H1 (cell line): ENCODE results near the gene ADGRG7. TPM values are rescaled to one million over a fixed set of nuclear protein-coding genes. Genes with fewer than 3 reads are reported as not detected.

ENCODE experiments used
- CTCF ChIA-PET: fragments of 300-600 bp; sonication (Branson Sonifier 250); formaldehyde crosslinking; loops from one replicate; lab custom pipeline; 2021; ENCODE audit not compliant: partially characterized antibody; lab: Charles Lee
- POLR2A ChIA-PET: fragments of 300-600 bp; sonication (Branson Sonifier 250); formaldehyde crosslinking; loops from one replicate; lab custom pipeline; 2021; ENCODE audit warnings: inconsistent platforms; ENCODE audit not compliant: partially characterized antibody; lab: Charles Lee
- DNase-seq, 2 experiments: peaks; one replicate each; pipeline versions ENCODE4 v3.0.0 to v3.0.0-alpha.2; 2010 to 2022; ENCODE audit warnings: low spot score in 2 of 2, low read depth in 1 of 2, mixed read lengths in 1 of 2
- FAIRE-seq: peaks from 2 replicates; lab custom pipeline; 2011; peaks lifted over from hg19 to GRCh38; lab: Jason Lieb, UNC
- H2AFZ ChIP-seq: 2 replicates; pipeline ENCODE4 v1.8.1; 2012; ENCODE audit warnings: low read length, inconsistent platforms
- H2AK5ac ChIP-seq: 2 replicates; pipeline ENCODE4 v1.6.1; 2013; ENCODE audit warnings: low read depth, low read length
- H2BK120ac ChIP-seq: replicated peaks from 2 replicates; pipeline ENCODE3; 2013; ENCODE audit warnings: low read depth, low read length, inconsistent platforms
- H2BK12ac ChIP-seq: 2 replicates; pipeline ENCODE4 v1.6.1; 2013; ENCODE audit warnings: low read depth, low read length
- H2BK15ac ChIP-seq: 2 replicates; pipeline ENCODE4 v1.6.1; 2013; ENCODE audit warnings: low read length
- H2BK20ac ChIP-seq: 2 replicates; pipeline ENCODE4 v1.6.1; 2013; ENCODE audit warnings: low read length
- H2BK5ac ChIP-seq: 2 replicates; pipeline ENCODE4 v1.6.1; 2013; ENCODE audit warnings: low read depth, low read length
- H3K14ac ChIP-seq: 2 replicates; pipeline ENCODE4 v1.6.1; 2013; ENCODE audit warnings: inconsistent platforms; ENCODE audit not compliant: insufficient read length
- H3K18ac ChIP-seq: 2 replicates; pipeline ENCODE4 v1.6.1; 2013; ENCODE audit warnings: low read length; ENCODE audit errors: extremely low read depth
- H3K23ac ChIP-seq: 2 replicates; pipeline ENCODE4 v1.6.1; 2013; ENCODE audit warnings: inconsistent platforms; ENCODE audit not compliant: insufficient read length
- H3K23me2 ChIP-seq: 2 replicates; pipeline ENCODE4 v1.6.1; 2013; ENCODE audit warnings: low read depth, low read length
- H3K27ac ChIP-seq: 2 replicates; pipeline ENCODE4 v1.6.1; 2011; ENCODE audit warnings: low read depth, low read length, inconsistent platforms
- H3K27me3 ChIP-seq, 4 experiments: replicated peaks in 1 of 4; 1 replicate in 1 of 4; 2 replicates in 3 of 4; pipeline versions ENCODE4 v1.6.1 to v1.8.1; 2011 to 2013; ENCODE audit warnings: low read length in 3 of 4, mild to moderate bottlenecking in 3 of 4, inconsistent platforms in 2 of 4, mixed read lengths in 2 of 4, moderate library complexity in 1 of 4; ENCODE audit not compliant: control insufficient read depth in 3 of 4, insufficient read depth in 3 of 4; ENCODE audit errors: extremely low read depth in 1 of 4
- H3K36me3 ChIP-seq, 4 experiments: 2 replicates each; pipeline versions ENCODE4 v1.6.1 to v1.8.1; 2011 to 2013; ENCODE audit warnings: mild to moderate bottlenecking in 4 of 4, low read length in 3 of 4, moderate library complexity in 2 of 4, control low read depth in 1 of 4, inconsistent platforms in 1 of 4; ENCODE audit not compliant: insufficient read depth in 4 of 4, control insufficient read depth in 2 of 4
- H3K4ac ChIP-seq: replicated peaks from 2 replicates; pipeline ENCODE3; 2013; ENCODE audit warnings: low read length, low read depth, mixed read lengths, inconsistent platforms; ENCODE audit not compliant: insufficient read length
- H3K4me1 ChIP-seq, 4 experiments: replicated peaks in 1 of 4; 1 replicate in 1 of 4; 2 replicates in 3 of 4; pipeline versions ENCODE4 v1.6.1 to v1.8.1; 2011 to 2013; ENCODE audit warnings: low read length in 3 of 4, inconsistent platforms in 2 of 4, mixed read lengths in 1 of 4; ENCODE audit not compliant: insufficient read depth in 4 of 4, control insufficient read depth in 3 of 4
- H3K4me2 ChIP-seq, 2 experiments: 2 replicates each; pipeline versions ENCODE4 v1.6.1 to v1.8.1; 2011 to 2013; ENCODE audit warnings: low read depth in 2 of 2, low read length in 2 of 2, control low read depth in 1 of 2, inconsistent platforms in 1 of 2, mild to moderate bottlenecking in 1 of 2; ENCODE audit not compliant: insufficient read depth in 1 of 2
- H3K4me3 ChIP-seq, 4 experiments: fragments of 200-600, 300-600 bp in 1 of 4; sonication (generic), shearing (Covaris generic), sonication (Bioruptor Twin) in 1 of 4; 2 replicates each; pipeline versions ENCODE4 v1.5.1 to v1.8.1; 2011 to 2016; ENCODE audit warnings: low read length in 4 of 4, low read depth in 3 of 4, control low read depth in 2 of 4, inconsistent platforms in 2 of 4, mild to moderate bottlenecking in 2 of 4, mixed read lengths in 1 of 4, moderate library complexity in 1 of 4; ENCODE audit not compliant: insufficient read depth in 2 of 4; ENCODE audit errors: extremely low read depth in 1 of 4
- H3K56ac ChIP-seq: replicated peaks from 2 replicates; pipeline ENCODE3; 2013; ENCODE audit warnings: low read depth, mild to moderate bottlenecking, mixed read lengths, low read length, inconsistent platforms; ENCODE audit not compliant: insufficient read length
- H3K79me1 ChIP-seq: 2 replicates; pipeline ENCODE4 v1.6.1; 2013; ENCODE audit warnings: low read depth, low read length, control low read depth
- H3K79me2 ChIP-seq, 2 experiments: 2 replicates each; pipeline versions ENCODE4 v1.6.1 to v1.8.1; 2012 to 2013; ENCODE audit warnings: low read length in 2 of 2, mild to moderate bottlenecking in 2 of 2, inconsistent platforms in 1 of 2; ENCODE audit not compliant: insufficient read depth in 2 of 2, control insufficient read depth in 1 of 2
- H3K9ac ChIP-seq, 4 experiments: replicated peaks in 1 of 4; 1 replicate in 1 of 4; 2 replicates in 3 of 4; pipeline versions ENCODE4 v1.6.1 to v1.8.1; 2011 to 2013; ENCODE audit warnings: low read depth in 3 of 4, low read length in 3 of 4, control low read depth in 2 of 4, mild to moderate bottlenecking in 2 of 4, moderate library complexity in 2 of 4, inconsistent platforms in 1 of 4; ENCODE audit errors: extremely low read depth in 1 of 4
- H3K9me3 ChIP-seq, 2 experiments: 2 replicates each; pipeline versions ENCODE4 v1.6.1 to v1.8.1; 2012 to 2013; ENCODE audit warnings: mild to moderate bottlenecking in 2 of 2, moderate library complexity in 2 of 2, control low read depth in 1 of 2, inconsistent platforms in 1 of 2, low read depth in 1 of 2, low read length in 1 of 2, mixed read lengths in 1 of 2; ENCODE audit not compliant: insufficient read depth in 2 of 2
- H4K20me1 ChIP-seq, 2 experiments: replicated peaks in 1 of 2; 2 replicates each; pipeline versions ENCODE3 to v1.8.1; 2011 to 2013; ENCODE audit warnings: inconsistent platforms in 2 of 2, low read length in 2 of 2, mild to moderate bottlenecking in 1 of 2; ENCODE audit not compliant: insufficient read depth in 2 of 2, control insufficient read depth in 1 of 2
- H4K5ac ChIP-seq: 2 replicates; pipeline ENCODE4 v1.6.1; 2013; ENCODE audit warnings: low read length, low read depth, mixed read lengths, inconsistent platforms; ENCODE audit not compliant: insufficient read length
- H4K8ac ChIP-seq: 2 replicates; pipeline ENCODE4 v1.8.0; 2013; ENCODE audit warnings: mild to moderate bottlenecking, moderate library complexity, low read length, inconsistent platforms; ENCODE audit not compliant: insufficient read depth; ENCODE audit errors: extremely low read depth
- H4K91ac ChIP-seq: replicated peaks from 2 replicates; pipeline ENCODE3; 2013; ENCODE audit warnings: low read length, mixed read lengths, inconsistent platforms; ENCODE audit not compliant: insufficient read length
- CBX5 ChIP-seq: fragments of 300-800, 300-1000 bp; sonication (generic); IDR thresholded peaks from 2 replicates; pipeline ENCODE4 v1.7.1; 2016; ENCODE audit warnings: antibody characterized with exemption, low read length, low read depth
- CEBPB ChIP-seq: IDR thresholded peaks from 2 replicates; pipeline ENCODE4 v1.6.1; 2012; ENCODE audit warnings: low read depth, low read length
- EP300 ChIP-seq, 2 experiments: IDR thresholded peaks; 1 replicate in 1 of 2; 2 replicates in 1 of 2; pipeline ENCODE4 v1.6.1; 2011 to 2012; ENCODE audit warnings: low read depth in 2 of 2, low read length in 2 of 2, mild to moderate bottlenecking in 2 of 2, borderline replicate concordance in 1 of 2, inconsistent platforms in 1 of 2, moderate library complexity in 1 of 2
- EZH2 ChIP-seq: fragments of 200-600 bp; sonication (generic); IDR thresholded peaks from 2 replicates; pipeline ENCODE4 v1.7.1; 2012; ENCODE audit warnings: low read depth, mild to moderate bottlenecking, moderate library complexity, low read length, inconsistent platforms; ENCODE audit not compliant: severe bottlenecking
- NANOG ChIP-seq: IDR thresholded peaks from 2 replicates; pipeline ENCODE4 v1.6.1; 2011; ENCODE audit warnings: low read length, low read depth, mild to moderate bottlenecking, inconsistent platforms; ENCODE audit not compliant: insufficient read depth, poor library complexity, severe bottlenecking
- POLR2A ChIP-seq, 2 experiments: IDR thresholded peaks; 1 replicate in 1 of 2; 2 replicates in 1 of 2; pipeline ENCODE4 v1.6.1; 2011; ENCODE audit warnings: low read depth in 2 of 2, low read length in 2 of 2, mild to moderate bottlenecking in 2 of 2; ENCODE audit errors: control extremely low read depth in 1 of 2
- POU5F1 ChIP-seq: IDR thresholded peaks from 2 replicates; pipeline ENCODE4 v1.6.1; 2011; ENCODE audit warnings: low read depth, mild to moderate bottlenecking, low read length, moderate library complexity
- RAD21 ChIP-seq, 2 experiments: IDR thresholded peaks in 1 of 2; conservative IDR thresholded peaks in 1 of 2; 2 replicates each; pipeline ENCODE4 v1.6.1; 2011; ENCODE audit warnings: low read depth in 2 of 2, low read length in 2 of 2, improper control_type of control experiment in 1 of 2, inconsistent platforms in 1 of 2, mild to moderate bottlenecking in 1 of 2, moderate library complexity in 1 of 2
- RXRA ChIP-seq: IDR thresholded peaks from 2 replicates; pipeline ENCODE4 v1.6.1; 2011; ENCODE audit warnings: low read depth, mild to moderate bottlenecking, low read length, moderate library complexity; ENCODE audit not compliant: insufficient read depth
- SIRT6 ChIP-seq: IDR thresholded peaks from one replicate; pipeline ENCODE4 v1.7.1; 2012; ENCODE audit warnings: low read length, inconsistent platforms
- SUZ12 ChIP-seq: fragments of 200-600 bp; sonication (generic); IDR thresholded peaks from 2 replicates; pipeline ENCODE4 v1.6.1; 2012; ENCODE audit warnings: mild to moderate bottlenecking, inconsistent platforms, low read length, moderate library complexity, mixed read lengths
- TAF1 ChIP-seq: IDR thresholded peaks from 2 replicates; pipeline ENCODE4 v1.6.1; 2011; ENCODE audit warnings: mild to moderate bottlenecking, low read depth, low read length
- TBP ChIP-seq: IDR thresholded peaks from 2 replicates; pipeline ENCODE4 v1.6.1; 2011; ENCODE audit warnings: low read depth, low read length, improper control_type of control experiment
- TCF12 ChIP-seq: IDR thresholded peaks from 2 replicates; pipeline ENCODE4 v1.6.1; 2011; ENCODE audit warnings: low read depth, mild to moderate bottlenecking, low read length
- TEAD4 ChIP-seq: IDR thresholded peaks from 2 replicates; pipeline ENCODE4 v1.6.1; 2012; ENCODE audit warnings: low read depth, low read length, inconsistent platforms, mixed read lengths
- YY1 ChIP-seq: IDR thresholded peaks from 2 replicates; pipeline ENCODE4 v1.6.1; 2011; ENCODE audit warnings: low read depth, mild to moderate bottlenecking, low read length
- WGBS, 2 experiments: shearing (Covaris generic) in 1 of 2; methylation state at CpG; one replicate each; pipeline versions ENCODE4 v1.1.6 to v1.1.7; 2013 to 2015; ENCODE audit warnings: low lambda C conversion rate in 2 of 2, mixed read lengths in 2 of 2, inconsistent platforms in 1 of 2, low coverage in 1 of 2, missing lambda C conversion rate in 1 of 2; ENCODE audit not compliant: insufficient replicate concordance in 2 of 2, insufficient coverage in 1 of 2, insufficient read length in 1 of 2; ENCODE audit errors: extremely low coverage in 1 of 2, missing lambda C conversion rate in 1 of 2; 5-methylcytosine and 5-hydroxymethylcytosine counted together
- polyA plus RNA-seq, 7 experiments: library from polyadenylated mRNA; depleted of rRNA in 3 of 7; stranded (reverse) in 5 of 7; unstranded in 2 of 7; fragments of >200 nt in 5 of 7; fragments of 200-250 nt in 2 of 7; gene quantifications; 1 replicate in 5 of 7; 2 replicates in 1 of 7; 4 replicates in 1 of 7; pipeline versions ENCODE4 v1.2.1 to v1.2.3, GENCODE V29; 2011 to 2013; ENCODE audit warnings: missing spikeins in 2 of 7, mixed read lengths in 2 of 7
- total RNA-seq: library from RNA; stranded (reverse); fragmentation: NEBNext Ultra II Directional; extraction: Animal tissue kit (Norgen Biotek cat#: 25700); gene quantifications from 2 replicates; pipeline ENCODE4 v1.2.1, GENCODE V29; 2021

Gene ADGRG7
- total and polyA plus RNA-seq, 2 of the 8 experiments (the other 6 are each of a cell fraction or from before 2014, with no cell fraction given): not detected

DNA sequence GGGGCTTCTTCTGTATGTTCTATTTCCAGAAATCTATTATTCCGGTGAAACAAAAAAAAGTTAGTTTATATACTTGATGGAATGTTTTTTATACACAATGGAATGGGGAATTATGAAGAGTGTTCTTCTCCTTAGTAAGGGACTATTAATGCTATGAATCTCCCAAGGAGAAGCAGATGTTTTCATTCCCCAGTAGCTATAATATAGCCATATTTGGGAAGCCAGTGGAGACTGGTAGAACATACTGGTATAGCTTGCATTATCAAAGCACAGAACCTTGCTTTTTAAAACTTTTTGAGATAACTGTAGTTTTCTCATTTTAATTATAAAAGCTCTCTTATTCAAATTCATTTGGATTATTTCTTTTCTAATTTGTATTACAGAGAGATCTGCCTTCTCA, 38.3 kb downstream of the ADGRG7 start:
- DNase-seq (no peak), FAIRE-seq (no peak)
- Histone ChIP-seq H4K91ac (no peak overlapping the region), H2BK120ac (no peak overlapping the region), H2BK15ac (no peak overlapping the region), H3K79me2 (no peaks in the 10 kb centered on the region), H2AFZ (no peak overlapping the region), H2BK20ac (no peak overlapping the region), H3K23ac (no peak overlapping the region), H3K27me3 (no peaks in the 10 kb centered on the region), H3K4me2 (no peak overlapping the region), H3K4ac (no peak overlapping the region), H3K79me1 (no peaks in the 10 kb centered on the region), H3K27ac (no peak overlapping the region), H4K20me1 (no peaks in the 10 kb centered on the region), H3K9me3 (no peaks in the 10 kb centered on the region), H3K4me1 (no peaks in the 10 kb centered on the region), H3K23me2 (0 out of 2 replicates have a peak, but pooled peaks cover 1% of the 10 kb centered on the region), H3K56ac (no peak overlapping the region), H2BK5ac (no peak overlapping the region), H4K5ac (no peak overlapping the region), H3K4me3 (no peak overlapping the region), H3K18ac (no peak overlapping the region), H2AK5ac (no peak overlapping the region), H2BK12ac (no peak overlapping the region), H4K8ac (no peak overlapping the region), H3K9ac (no peak overlapping the region), H3K36me3 (no peaks in the 10 kb centered on the region), H3K14ac (no peak overlapping the region)
- TF ChIP-seq EP300 (IDR thresholded peaks at IDR 0.05; ENCODE audit: borderline replicate concordance in 1 of 2, low read depth in 2 of 2, low read length in 2 of 2): no peak
- TF ChIP-seq TCF12: no peak
- no peak for TF ChIP-seq POLR2A (IDR thresholded peaks at IDR 0.05; ENCODE audit: control extremely low read depth in 1 of 2, low read depth in 2 of 2, low read length in 2 of 2)
- TF ChIP-seq EZH2: no peak
- TF ChIP-seq SIRT6: no peak
- TF ChIP-seq POU5F1: no peak
- no peak for TF ChIP-seq TEAD4
- TF ChIP-seq NANOG: no peak
- no peak for TF ChIP-seq TBP
- TF ChIP-seq RAD21 (IDR thresholded peaks at IDR 0.05 in 1 of 2, conservative IDR thresholded peaks at IDR 0.05 in 1 of 2; ENCODE audit: low read depth in 2 of 2, low read length in 2 of 2): no peak
- no peak for TF ChIP-seq CEBPB
- TF ChIP-seq RXRA: no peak
- TF ChIP-seq TAF1: no peak
- TF ChIP-seq CBX5: no peak
- TF ChIP-seq YY1: no peak
- TF ChIP-seq SUZ12: no peak
- WGBS, 2 experiments: 100% methylated on average over 1 of the region's 1 CpG; no CpG with 5 or more reads in 1 of the 2 experiments
- ChIA-PET CTCF (interaction anchor here (0.5 to 1.1 kb wide), 3 partner anchors 10 to 863 kb away, joined by 3 to 4 read pairs (median 3); no protein-coding TSS in a partner anchor), POLR2A (no interaction called here)
